A549 (cell line): Measurements from ENCODE around the gene SLC6A6. TPM values are rescaled to one million over a fixed set of nuclear protein-coding genes. Genes with fewer than 3 reads are reported as not detected.

ENCODE experiments used
- ATAC-seq, 2 experiments: fragments of 200-7000 bp in 1 of 2; fragments of >200 bp in 1 of 2; cut with Nextera tagmentation in 1 of 2; cut with Tn5 transposase in 1 of 2; 3 replicates each; pipeline versions ENCODE4 v1.8.0 to v1.9.1; 2018 to 2020; ENCODE audit warnings: mild to moderate bottlenecking in 1 of 2, moderate library complexity in 1 of 2
- CTCF ChIA-PET: fragments of 300-600 bp; sonication (Branson Sonifier 250); formaldehyde crosslinking; extraction: SDS; loops from one replicate; lab custom pipeline; 2021; ENCODE audit warnings: antibody characterized with exemption, inconsistent platforms; lab: Yijun Ruan, JAX
- POLR2A ChIA-PET: fragments of 350-600 bp; formaldehyde crosslinking; extraction: SDS; loops from one replicate; lab custom pipeline; 2021; ENCODE audit warnings: antibody characterized with exemption, inconsistent platforms; lab: Yijun Ruan, JAX
- DNase-seq, 2 experiments: peaks; one replicate each; pipeline versions ENCODE4 v3.0.0 to v3.0.0-alpha.2; 2011 to 2016; ENCODE audit warnings: low read depth in 1 of 2, low spot score in 1 of 2
- FAIRE-seq: peaks from 2 replicates; lab custom pipeline; 2011; peaks lifted over from hg19 to GRCh38; lab: Jason Lieb, UNC
- H3K27ac ChIP-seq, 2 experiments: fragments of >200 bp; sonication (Bioruptor Twin); formaldehyde crosslinking; 3 replicates each; pipeline ENCODE4 v1.5.1; 2016 to 2017
- H3K4me1 ChIP-seq: fragments of >200 bp; sonication (Bioruptor Twin); formaldehyde crosslinking; 3 replicates; pipeline ENCODE4 v1.6.1; 2016
- H3K4me2 ChIP-seq: fragments of >200 bp; sonication (Bioruptor Twin); formaldehyde crosslinking; 3 replicates; pipeline ENCODE4 v1.6.1; 2016
- H3K4me3 ChIP-seq: fragments of >200 bp; sonication (Bioruptor Twin); formaldehyde crosslinking; 3 replicates; pipeline ENCODE4 v1.5.1; 2016
- H3K9me3 ChIP-seq: fragments of >200 bp; sonication (Bioruptor Twin); formaldehyde crosslinking; 3 replicates; pipeline ENCODE4 v1.6.1; 2016
- BHLHE40 ChIP-seq: IDR thresholded peaks from 2 replicates; pipeline ENCODE4 v1.6.1; 2012; ENCODE audit warnings: low read depth, low read length, inconsistent platforms
- CHD2 ChIP-seq: fragments of 150-350 bp; IDR thresholded peaks from 2 replicates; pipeline ENCODE4 v1.6.1; 2014; ENCODE audit warnings: low read length; ENCODE audit not compliant: partially characterized antibody
- EP300 ChIP-seq, 2 experiments: fragments of >200 bp; sonication (Bioruptor Twin); formaldehyde crosslinking; IDR thresholded peaks; 2 replicates in 1 of 2; 3 replicates in 1 of 2; pipeline ENCODE4 v1.6.1; 2016 to 2017
- FOXS1 ChIP-seq: fragments of 250-450 bp; sonication (Bioruptor Pico); IDR thresholded peaks from 2 replicates; pipeline ENCODE4 v1.5.0; 2020; ENCODE audit warnings: mild to moderate bottlenecking, moderate library complexity
- HOXA7 ChIP-seq: fragments of 250-450 bp; sonication (Bioruptor Pico); IDR thresholded peaks from 2 replicates; pipeline ENCODE4 v1.5.0; 2020; ENCODE audit warnings: mild to moderate bottlenecking, moderate library complexity
- MYC ChIP-seq: IDR thresholded peaks from 2 replicates; pipeline ENCODE4 v1.6.1; 2012; ENCODE audit warnings: mild to moderate bottlenecking, inconsistent platforms, low read length, improper control_type of control experiment, borderline replicate concordance
- RAD21 ChIP-seq, 2 experiments: fragments of >200 bp in 1 of 2; sonication (Bioruptor Twin) in 1 of 2; formaldehyde crosslinking in 1 of 2; IDR thresholded peaks in 1 of 2; conservative IDR thresholded peaks in 1 of 2; 2 replicates in 1 of 2; 3 replicates in 1 of 2; pipeline ENCODE4 v1.6.1; 2012 to 2018; ENCODE audit warnings: inconsistent platforms in 1 of 2
- RCOR1 ChIP-seq: fragments of 150-350 bp; IDR thresholded peaks from 2 replicates; pipeline ENCODE4 v1.6.1; 2014; ENCODE audit warnings: antibody characterized with exemption, low read length, low read depth
- RNF2 ChIP-seq: fragments of 200-600 bp; sonication (generic); IDR thresholded peaks from 2 replicates; pipeline ENCODE4 v1.6.1; 2016; ENCODE audit warnings: low read depth, mild to moderate bottlenecking, antibody characterized with exemption, moderate library complexity, borderline replicate concordance
- SREBF2 ChIP-seq: fragments of 450-650 bp; IDR thresholded peaks from 2 replicates; pipeline ENCODE4 v1.6.1; 2014; ENCODE audit warnings: mild to moderate bottlenecking, moderate library complexity
- ZNF302 ChIP-seq: fragments of 250-450 bp; sonication (Bioruptor Pico); IDR thresholded peaks from 2 replicates; pipeline ENCODE4 v1.9.0; 2021; ENCODE audit warnings: inconsistent platforms, mild to moderate bottlenecking, moderate library complexity
- ZSCAN20 ChIP-seq: fragments of 250-450 bp; sonication (Bioruptor Pico); IDR thresholded peaks from 2 replicates; pipeline ENCODE4 v1.8.0; 2022; ENCODE audit warnings: mild to moderate bottlenecking, moderate library complexity
- WGBS: methylation state at CpG from one replicate; pipeline ENCODE4 v1.1.6; 2017; ENCODE audit errors: missing lambda C conversion rate; 5-methylcytosine and 5-hydroxymethylcytosine counted together
- polyA plus RNA-seq, 4 experiments: library from polyadenylated mRNA; depleted of rRNA in 3 of 4; stranded (reverse); fragments of >200 nt; fragmentation: RNase III in 1 of 4; extraction: RNeasy Plus Mini Kit Qiagen cat#74134 plus additional on column Dnase treatment in 1 of 4; gene quantifications; 2 replicates in 3 of 4; 3 replicates in 1 of 4; pipeline ENCODE4 v1.2.3, GENCODE V29; 2011 to 2017
- TF ChIP-seq, protein P1 (sequence below): fragments of 200-600 bp; sonication (generic); IDR thresholded peaks from 2 replicates; pipeline ENCODE4 v1.6.1; 2016; ENCODE audit warnings: antibody characterized with exemption, mild to moderate bottlenecking, moderate library complexity
- TF ChIP-seq, protein P2 (sequence below): IDR thresholded peaks from 2 replicates; pipeline ENCODE4 v1.6.1; 2012
- TF ChIP-seq, protein P3 (sequence below): fragments of 250-450 bp; sonication (Bioruptor Pico); IDR thresholded peaks from 2 replicates; pipeline ENCODE4 v1.5.0; 2021; ENCODE audit warnings: mild to moderate bottlenecking, moderate library complexity, borderline replicate concordance
- TF ChIP-seq, protein P4 (sequence below): fragments of 450-650 bp; IDR thresholded peaks from 2 replicates; pipeline ENCODE4 v1.6.1; 2014; ENCODE audit warnings: antibody characterized with exemption
- TF ChIP-seq, protein P5 (sequence below): IDR thresholded peaks from 2 replicates; pipeline ENCODE4 v1.6.1; 2012; ENCODE audit warnings: low read depth, borderline replicate concordance

Gene SLC6A6
- polyA plus RNA-seq, 2 of the 4 experiments (the other 2 are of a cell fraction): 73.3 to 73.8 TPM

DNA sequence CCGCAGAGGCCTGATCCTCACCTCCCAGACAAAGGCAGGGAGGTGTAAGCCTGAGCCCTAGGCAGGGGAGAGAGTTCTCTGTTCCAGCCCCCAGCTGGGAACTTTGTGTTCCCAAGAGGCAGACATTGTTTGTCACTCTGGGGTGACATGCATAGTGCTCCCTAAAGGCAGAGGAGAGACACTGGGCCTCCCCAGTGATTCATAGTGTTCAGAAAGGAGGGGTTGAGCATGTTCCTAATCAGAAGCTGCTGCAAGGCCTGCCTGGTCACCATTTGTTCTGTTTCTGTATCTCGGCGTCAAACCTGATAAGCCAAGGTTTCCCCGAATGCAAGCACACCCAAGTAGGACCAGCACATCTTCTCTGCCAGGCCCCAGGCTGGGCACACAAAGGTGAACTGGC, 24.0 kb upstream of the SLC6A6 start:
- peak overlapping the region in 1 of 2 experiments; percentile 44; a peak in 1 of 6 replicates for H3K27ac ChIP-seq
- no peak for FAIRE-seq
- ATAC-seq: no peak
- CTCF ChIA-PET: interaction anchor here (1.0 to 1.7 kb wide), 6 partner anchors 8 to 117 kb away, joined by 3 to 6 read pairs (median 4); no protein-coding TSS in a partner anchor
- POLR2A ChIA-PET: no interaction called here
- no peaks in the 10 kb centered on the region for H3K9me3 ChIP-seq
- no peak for DNase-seq
- WGBS: 94% methylated on average over 4 of the region's 4 CpGs
- H3K4me3 ChIP-seq: no peak overlapping the region
- no peak overlapping the region for H3K4me2 ChIP-seq
- H3K4me1 ChIP-seq: peaks cover 13% of the 10 kb centered on the region; the same call in 2 of the 3 replicates
- no peak for TF ChIP-seq HOXA7 (CRISPR knock-in tag)
- TF ChIP-seq, protein P1, sequence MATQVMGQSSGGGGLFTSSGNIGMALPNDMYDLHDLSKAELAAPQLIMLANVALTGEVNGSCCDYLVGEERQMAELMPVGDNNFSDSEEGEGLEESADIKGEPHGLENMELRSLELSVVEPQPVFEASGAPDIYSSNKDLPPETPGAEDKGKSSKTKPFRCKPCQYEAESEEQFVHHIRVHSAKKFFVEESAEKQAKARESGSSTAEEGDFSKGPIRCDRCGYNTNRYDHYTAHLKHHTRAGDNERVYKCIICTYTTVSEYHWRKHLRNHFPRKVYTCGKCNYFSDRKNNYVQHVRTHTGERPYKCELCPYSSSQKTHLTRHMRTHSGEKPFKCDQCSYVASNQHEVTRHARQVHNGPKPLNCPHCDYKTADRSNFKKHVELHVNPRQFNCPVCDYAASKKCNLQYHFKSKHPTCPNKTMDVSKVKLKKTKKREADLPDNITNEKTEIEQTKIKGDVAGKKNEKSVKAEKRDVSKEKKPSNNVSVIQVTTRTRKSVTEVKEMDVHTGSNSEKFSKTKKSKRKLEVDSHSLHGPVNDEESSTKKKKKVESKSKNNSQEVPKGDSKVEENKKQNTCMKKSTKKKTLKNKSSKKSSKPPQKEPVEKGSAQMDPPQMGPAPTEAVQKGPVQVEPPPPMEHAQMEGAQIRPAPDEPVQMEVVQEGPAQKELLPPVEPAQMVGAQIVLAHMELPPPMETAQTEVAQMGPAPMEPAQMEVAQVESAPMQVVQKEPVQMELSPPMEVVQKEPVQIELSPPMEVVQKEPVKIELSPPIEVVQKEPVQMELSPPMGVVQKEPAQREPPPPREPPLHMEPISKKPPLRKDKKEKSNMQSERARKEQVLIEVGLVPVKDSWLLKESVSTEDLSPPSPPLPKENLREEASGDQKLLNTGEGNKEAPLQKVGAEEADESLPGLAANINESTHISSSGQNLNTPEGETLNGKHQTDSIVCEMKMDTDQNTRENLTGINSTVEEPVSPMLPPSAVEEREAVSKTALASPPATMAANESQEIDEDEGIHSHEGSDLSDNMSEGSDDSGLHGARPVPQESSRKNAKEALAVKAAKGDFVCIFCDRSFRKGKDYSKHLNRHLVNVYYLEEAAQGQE: no peak
- no peak for TF ChIP-seq MYC
- TF ChIP-seq, protein P2, sequence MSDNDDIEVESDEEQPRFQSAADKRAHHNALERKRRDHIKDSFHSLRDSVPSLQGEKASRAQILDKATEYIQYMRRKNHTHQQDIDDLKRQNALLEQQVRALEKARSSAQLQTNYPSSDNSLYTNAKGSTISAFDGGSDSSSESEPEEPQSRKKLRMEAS: no peak
- no peak for TF ChIP-seq EP300 (IDR thresholded peaks at IDR 0.05)
- TF ChIP-seq ZSCAN20 (CRISPR knock-in tag): no peak
- TF ChIP-seq RCOR1: no peak
- no peak for TF ChIP-seq CHD2
- TF ChIP-seq RAD21 (conservative IDR thresholded peaks at IDR 0.05 in 1 of 2, IDR thresholded peaks at IDR 0.05 in 1 of 2): no peak
- TF ChIP-seq BHLHE40: no peak
- TF ChIP-seq RNF2: no peak

DNA sequence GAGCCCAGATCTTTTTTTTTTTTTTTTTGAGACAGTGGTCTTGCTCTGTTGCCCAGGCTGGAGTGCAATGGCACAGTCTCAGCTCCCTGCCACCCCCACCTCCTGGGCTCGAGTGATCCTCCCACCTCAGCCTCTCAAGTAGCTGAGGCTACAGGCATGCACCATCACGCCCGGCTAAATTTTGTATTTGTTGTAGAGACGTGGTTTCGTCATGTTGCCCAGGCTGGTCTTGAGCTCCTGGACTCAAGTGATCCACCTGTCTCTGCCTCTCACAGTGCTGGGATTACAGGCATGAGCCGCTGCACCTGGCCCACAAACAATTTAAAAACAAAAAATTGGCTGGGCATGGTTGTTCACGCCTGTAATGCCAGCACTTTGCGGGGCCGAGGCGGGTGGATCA, 22.6 kb upstream of the SLC6A6 start:
- POLR2A ChIA-PET: no interaction called here
- Histone ChIP-seq H3K9me3 (no peaks in the 10 kb centered on the region), H3K27ac (no peak overlapping the region; a peak in 1 of 6 replicates), H3K4me1 (no peaks in the 10 kb centered on the region), H3K4me2 (no peak overlapping the region), H3K4me3 (no peak overlapping the region)
- DNase-seq: no peak
- TF ChIP-seq, protein P3, sequence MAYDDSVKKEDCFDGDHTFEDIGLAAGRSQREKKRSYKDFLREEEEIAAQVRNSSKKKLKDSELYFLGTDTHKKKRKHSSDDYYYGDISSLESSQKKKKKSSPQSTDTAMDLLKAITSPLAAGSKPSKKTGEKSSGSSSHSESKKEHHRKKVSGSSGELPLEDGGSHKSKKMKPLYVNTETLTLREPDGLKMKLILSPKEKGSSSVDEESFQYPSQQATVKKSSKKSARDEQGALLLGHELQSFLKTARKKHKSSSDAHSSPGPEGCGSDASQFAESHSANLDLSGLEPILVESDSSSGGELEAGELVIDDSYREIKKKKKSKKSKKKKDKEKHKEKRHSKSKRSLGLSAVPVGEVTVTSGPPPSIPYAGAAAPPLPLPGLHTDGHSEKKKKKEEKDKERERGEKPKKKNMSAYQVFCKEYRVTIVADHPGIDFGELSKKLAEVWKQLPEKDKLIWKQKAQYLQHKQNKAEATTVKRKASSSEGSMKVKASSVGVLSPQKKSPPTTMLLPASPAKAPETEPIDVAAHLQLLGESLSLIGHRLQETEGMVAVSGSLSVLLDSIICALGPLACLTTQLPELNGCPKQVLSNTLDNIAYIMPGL (CRISPR knock-in tag): no peak
- no peak for TF ChIP-seq EP300 (IDR thresholded peaks at IDR 0.05)
- TF ChIP-seq, protein P4, sequence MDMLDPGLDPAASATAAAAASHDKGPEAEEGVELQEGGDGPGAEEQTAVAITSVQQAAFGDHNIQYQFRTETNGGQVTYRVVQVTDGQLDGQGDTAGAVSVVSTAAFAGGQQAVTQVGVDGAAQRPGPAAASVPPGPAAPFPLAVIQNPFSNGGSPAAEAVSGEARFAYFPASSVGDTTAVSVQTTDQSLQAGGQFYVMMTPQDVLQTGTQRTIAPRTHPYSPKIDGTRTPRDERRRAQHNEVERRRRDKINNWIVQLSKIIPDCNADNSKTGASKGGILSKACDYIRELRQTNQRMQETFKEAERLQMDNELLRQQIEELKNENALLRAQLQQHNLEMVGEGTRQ: no peak
- no peak for TF ChIP-seq FOXS1 (CRISPR knock-in tag)
- TF ChIP-seq SREBF2: no peak
- TF ChIP-seq, protein P5, sequence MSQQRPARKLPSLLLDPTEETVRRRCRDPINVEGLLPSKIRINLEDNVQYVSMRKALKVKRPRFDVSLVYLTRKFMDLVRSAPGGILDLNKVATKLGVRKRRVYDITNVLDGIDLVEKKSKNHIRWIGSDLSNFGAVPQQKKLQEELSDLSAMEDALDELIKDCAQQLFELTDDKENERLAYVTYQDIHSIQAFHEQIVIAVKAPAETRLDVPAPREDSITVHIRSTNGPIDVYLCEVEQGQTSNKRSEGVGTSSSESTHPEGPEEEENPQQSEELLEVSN: no peak
- no peak for TF ChIP-seq ZSCAN20 (CRISPR knock-in tag)
- TF ChIP-seq ZNF302: no peak
- WGBS: 83% methylated on average over 10 of the region's 10 CpGs
- FAIRE-seq: no peak
- CTCF ChIA-PET: interaction anchor here (0.6 to 1.7 kb wide), 5 partner anchors 10 to 88 kb away, joined by 3 to 6 read pairs (median 3); no protein-coding TSS in a partner anchor
- no peak for ATAC-seq
